Subcutaneous abdominal adipose tissue (tissue), 5 donors: ENCODE results near the gene MSH2.
"Not testable (repeated sequence)": the region's sequence is repeated elsewhere in the genome, so short reads cannot be mapped to it uniquely, and the experiment has no call there.

ENCODE experiments used
- H3K27ac ChIP-seq: one replicate; pipeline ENCODE4 v1.7.0; 2013; ENCODE audit warnings: low read depth, mild to moderate bottlenecking, inconsistent platforms, low read length, moderate library complexity
- H3K27me3 ChIP-seq, 5 donors: one replicate each; pipeline ENCODE4 v1.7.0; 2013; ENCODE audit warnings: low read length in 5 of 5, inconsistent platforms in 1 of 5; ENCODE audit not compliant: control insufficient read depth in 5 of 5, insufficient read depth in 4 of 5
- H3K36me3 ChIP-seq, 5 donors: one replicate each; pipeline ENCODE4 v1.7.0; 2013; ENCODE audit warnings: low read length in 5 of 5; ENCODE audit not compliant: control insufficient read depth in 5 of 5, insufficient read depth in 5 of 5
- H3K4me1 ChIP-seq, 5 donors: one replicate each; pipeline ENCODE4 v1.7.0; 2013; ENCODE audit warnings: low read length in 5 of 5, mild to moderate bottlenecking in 3 of 5, moderate library complexity in 1 of 5; ENCODE audit not compliant: control insufficient read depth in 5 of 5, insufficient read depth in 5 of 5
- H3K4me3 ChIP-seq, 5 donors: one replicate each; pipeline ENCODE4 v1.7.0; 2013; ENCODE audit warnings: low read length in 5 of 5, low read depth in 1 of 5
- H3K9ac ChIP-seq, 5 donors: one replicate each; pipeline ENCODE4 v1.7.0; 2013; ENCODE audit warnings: low read length in 5 of 5, mild to moderate bottlenecking in 4 of 5, moderate library complexity in 3 of 5
- H3K9me3 ChIP-seq, 5 donors: one replicate each; pipeline ENCODE4 v1.7.0; 2013; ENCODE audit warnings: low read length in 5 of 5; ENCODE audit not compliant: control insufficient read depth in 5 of 5
- donor health status: healthy.
- donor health status: healthy.
- donor health status: healthy.
- donor health status: healthy.
- donor health status: healthy.

Gene MSH2

DNA sequence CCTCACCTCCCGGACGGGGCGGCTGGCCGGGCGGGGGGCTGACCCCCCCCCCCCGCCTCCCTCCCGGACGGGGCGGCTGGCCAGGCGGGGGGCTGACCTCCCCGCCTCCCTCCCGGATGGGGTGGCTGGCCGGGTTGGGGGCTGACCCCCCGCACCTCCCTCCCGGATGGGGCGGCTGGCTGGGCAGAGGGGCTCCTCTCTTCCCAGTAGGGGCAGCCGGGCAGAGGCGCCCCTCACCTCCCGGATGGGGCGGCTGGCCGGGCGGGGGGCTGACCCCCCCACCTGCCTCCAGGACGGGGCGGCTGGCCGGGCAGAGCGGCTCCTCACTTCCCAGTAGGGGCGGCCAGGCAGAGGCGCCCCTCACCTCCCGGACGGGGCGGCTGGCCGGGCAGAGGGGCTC, 30.1 kb downstream of the MSH2 start:
- peaks cover 9 to 20% (median 14%) of the 10 kb centered on the region in 5 donors for H3K36me3 ChIP-seq
- H3K27ac ChIP-seq, H3K9me3 ChIP-seq, H3K4me3 ChIP-seq, H3K9ac ChIP-seq, H3K27me3 ChIP-seq, H3K4me1 ChIP-seq: not testable (repeated sequence)

DNA sequence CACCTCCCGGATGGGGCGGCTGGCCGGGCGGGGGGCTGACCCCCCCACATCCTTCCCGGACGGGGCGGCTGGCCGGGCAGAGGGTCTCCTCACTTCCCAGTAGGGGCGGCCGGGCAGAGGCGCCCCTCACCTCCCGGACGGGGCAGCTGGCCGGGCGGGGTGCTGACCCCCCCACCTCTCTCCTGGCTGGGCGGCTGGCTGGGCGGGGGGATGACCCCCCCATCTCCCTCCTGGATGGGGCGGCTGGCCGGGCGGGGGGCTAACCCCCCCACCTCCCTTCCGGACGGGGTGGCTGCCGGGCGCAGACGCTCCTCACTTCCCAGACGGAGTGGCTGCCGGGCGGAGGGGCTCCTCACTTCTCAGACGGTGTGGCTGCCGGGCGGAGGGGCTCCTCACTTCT, 30.5 kb downstream of the MSH2 start:
- peaks cover 9 to 20% (median 14%) of the 10 kb centered on the region in 5 donors for H3K36me3 ChIP-seq
- H3K4me3 ChIP-seq, H3K9ac ChIP-seq, H3K27ac ChIP-seq, H3K27me3 ChIP-seq, H3K9me3 ChIP-seq, H3K4me1 ChIP-seq: not testable (repeated sequence)

DNA sequence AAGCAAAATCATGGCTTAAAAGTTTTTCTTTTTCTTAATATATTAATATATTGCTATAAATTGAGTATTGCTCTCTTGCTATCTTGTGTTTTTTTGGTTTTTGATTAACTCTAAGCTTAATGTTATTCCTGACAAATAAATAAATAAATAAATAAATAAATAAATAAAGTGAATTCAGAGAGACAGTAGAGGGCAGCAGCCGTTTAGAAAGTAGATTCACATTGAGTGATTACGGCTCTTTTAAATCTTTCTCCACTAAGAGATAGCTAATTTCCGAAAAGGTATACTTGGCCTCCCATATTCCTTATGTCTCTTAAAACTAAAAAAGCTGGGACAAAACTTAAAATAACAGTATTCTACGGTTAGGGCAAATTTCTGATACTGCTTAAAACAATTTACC, 34.3 kb downstream of the MSH2 start:
- Histone ChIP-seq H3K27me3 (no peaks in the 10 kb centered on the region), H3K27ac (no peak overlapping the region), H3K4me3 (no peak overlapping the region), H3K9ac (no peak overlapping the region), H3K36me3 (peaks cover 0 to 2% (median 0%) of the 10 kb centered on the region in 5 donors), H3K4me1 (no peaks in the 10 kb centered on the region), H3K9me3 (no peaks in the 10 kb centered on the region)

- H3K9ac ChIP-seq, result no peak overlapping the region
- H3K4me3 ChIP-seq, result no peak overlapping the region
- H3K4me1 ChIP-seq, result no peaks in the 10 kb centered on the region
- peaks cover 0 to 2% (median 0%) of the 10 kb centered on the region in 5 donors for H3K36me3 ChIP-seq
- H3K9me3 ChIP-seq, result no peaks in the 10 kb centered on the region
- H3K27ac ChIP-seq, result no peak overlapping the region
- no peaks in the 10 kb centered on the region for H3K27me3 ChIP-seq
Observed at GRCh38 chr2:47438106-47438505, 35.1 kb downstream of the MSH2 start.

- H3K36me3 ChIP-seq, result peaks cover 0 to 2% (median 0%) of the 10 kb centered on the region in 5 donors
- no peaks in the 10 kb centered on the region for H3K27me3 ChIP-seq
- H3K4me3 ChIP-seq, result no peak overlapping the region
- no peak overlapping the region for H3K27ac ChIP-seq
- no peaks in the 10 kb centered on the region for H3K9me3 ChIP-seq
- H3K4me1 ChIP-seq, result no peaks in the 10 kb centered on the region
- H3K9ac ChIP-seq, result no peak overlapping the region
Observed at GRCh38 chr2:47438783-47439182, 35.8 kb downstream of the MSH2 start.

DNA sequence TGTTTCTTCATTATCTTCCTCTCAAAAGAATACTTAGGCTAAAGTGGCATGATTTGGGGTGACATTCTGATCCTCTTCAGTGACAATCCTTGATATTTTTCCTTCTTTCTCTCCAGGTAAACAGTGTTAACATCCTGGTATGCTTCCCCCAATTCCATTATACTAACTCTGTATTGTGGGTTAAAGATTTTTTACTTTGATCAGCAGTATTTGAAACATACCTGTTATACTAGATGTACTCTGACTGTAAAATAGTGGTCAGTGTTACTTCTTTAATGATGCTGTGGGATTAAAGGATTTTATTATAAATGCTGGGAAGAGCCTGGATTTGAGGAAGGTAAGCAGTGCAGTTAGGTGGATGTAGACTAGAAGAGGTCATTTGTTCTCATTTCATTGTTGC, 48.8 kb downstream of the MSH2 start:
- no peak overlapping the region for H3K9ac ChIP-seq
- no peaks in the 10 kb centered on the region for H3K9me3 ChIP-seq
- H3K36me3 ChIP-seq, result peaks cover 0 to 3% (median 0%) of the 10 kb centered on the region in 5 donors
- no peak overlapping the region for H3K4me3 ChIP-seq
- H3K27ac ChIP-seq, result no peak overlapping the region
- no peaks in the 10 kb centered on the region for H3K27me3 ChIP-seq
- no peaks in the 10 kb centered on the region for H3K4me1 ChIP-seq

DNA sequence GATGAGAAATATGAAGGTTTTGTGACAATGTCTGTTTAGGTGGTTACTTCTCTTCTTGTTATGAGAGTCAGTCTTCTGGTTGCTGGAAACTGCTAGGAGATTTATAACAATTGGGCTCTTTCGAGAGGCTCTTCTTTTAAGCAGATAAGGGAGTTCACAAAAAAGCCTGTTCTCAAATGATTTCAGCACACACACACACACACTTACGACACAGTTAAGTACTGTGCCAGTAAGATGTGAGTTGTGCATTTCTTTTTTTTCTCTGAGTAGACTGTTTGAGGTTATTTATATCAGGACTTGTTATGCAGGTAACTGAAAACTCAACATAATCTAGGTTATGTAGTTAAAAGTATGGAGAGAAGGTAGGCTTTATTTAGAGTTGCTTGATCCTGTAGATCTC, 49.8 kb downstream of the MSH2 start:
- no peak overlapping the region for H3K27ac ChIP-seq
- peaks cover 0 to 3% (median 0%) of the 10 kb centered on the region in 5 donors for H3K36me3 ChIP-seq
- no peaks in the 10 kb centered on the region for H3K9me3 ChIP-seq
- H3K4me3 ChIP-seq, result no peak overlapping the region
- no peak overlapping the region for H3K9ac ChIP-seq
- H3K4me1 ChIP-seq, result no peaks in the 10 kb centered on the region
- no peaks in the 10 kb centered on the region for H3K27me3 ChIP-seq

GRCh38 chr2:47454818-47455217, 51.9 kb downstream of the MSH2 start:
- H3K9me3 ChIP-seq, H3K36me3 ChIP-seq, H3K27me3 ChIP-seq, H3K27ac ChIP-seq, H3K4me1 ChIP-seq, H3K4me3 ChIP-seq, H3K9ac ChIP-seq: not testable (repeated sequence)

- Histone ChIP-seq H3K27ac (no peak overlapping the region), H3K36me3 (peaks cover 0 to 5% (median 0%) of the 10 kb centered on the region in 5 donors), H3K4me1 (no peaks in the 10 kb centered on the region), H3K27me3 (no peaks in the 10 kb centered on the region), H3K9me3 (no peaks in the 10 kb centered on the region), H3K4me3 (no peak overlapping the region), H3K9ac (no peak overlapping the region)
Observed at GRCh38 chr2:47455411-47455810, 52.5 kb downstream of the MSH2 start.

DNA sequence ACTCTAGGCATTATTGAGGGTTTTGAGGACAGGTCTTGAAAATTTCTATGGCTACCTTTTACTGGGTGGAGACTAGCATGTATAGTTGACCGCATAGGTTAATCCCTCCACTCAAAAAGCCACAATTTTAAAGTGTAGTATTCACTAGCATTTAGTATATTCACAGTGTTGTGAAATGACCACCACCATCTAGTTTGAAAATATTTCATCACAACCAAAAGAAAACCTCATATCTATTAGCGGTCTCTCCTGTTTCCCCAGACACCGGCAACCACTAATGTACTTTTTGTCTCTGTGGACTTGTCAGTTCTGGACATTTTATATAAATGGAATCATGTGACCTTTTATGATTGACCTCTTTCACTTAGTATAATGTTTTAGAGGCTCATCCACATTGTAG, 53.9 kb downstream of the MSH2 start:
- no peaks in the 10 kb centered on the region for H3K4me1 ChIP-seq
- H3K9me3 ChIP-seq, result no peaks in the 10 kb centered on the region
- H3K27ac ChIP-seq, result no peak overlapping the region
- no peak overlapping the region for H3K4me3 ChIP-seq
- H3K9ac ChIP-seq, result no peak overlapping the region
- peaks cover 0 to 5% (median 0%) of the 10 kb centered on the region in 5 donors for H3K36me3 ChIP-seq
- no peaks in the 10 kb centered on the region for H3K27me3 ChIP-seq

DNA sequence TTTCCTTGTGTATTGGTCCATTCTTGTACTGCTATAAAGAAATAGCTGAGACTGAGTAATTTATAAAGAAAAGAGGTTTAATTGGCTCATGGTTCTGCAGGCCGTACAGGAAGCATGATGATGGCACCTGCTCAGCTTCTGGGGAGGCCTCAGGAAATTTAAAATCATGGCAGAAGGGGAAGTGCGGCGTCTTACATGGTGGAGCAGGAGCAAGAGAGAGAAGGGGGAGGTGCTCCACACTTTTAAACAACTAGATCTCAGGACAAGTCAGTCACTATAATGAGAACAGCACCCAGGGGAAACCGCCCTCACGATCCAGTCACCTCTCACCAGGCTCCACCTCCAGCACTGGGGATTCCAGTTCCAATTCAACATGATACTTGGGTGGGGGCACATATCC, 54.3 kb downstream of the MSH2 start:
- Histone ChIP-seq H3K9ac (no peak overlapping the region), H3K4me1 (no peaks in the 10 kb centered on the region), H3K4me3 (no peak overlapping the region), H3K27me3 (no peaks in the 10 kb centered on the region), H3K9me3 (no peaks in the 10 kb centered on the region), H3K27ac (no peak overlapping the region), H3K36me3 (peaks cover 0 to 5% (median 0%) of the 10 kb centered on the region in 5 donors)
